Testis (tissue), 2 donors: ENCODE measurements around the gene C7orf57.

Source experiments
- CTCF ChIP-seq, 3 experiments: fragments of 450-650 bp in 2 of 3; fragments of 200-600 bp in 1 of 3; sonication (generic) in 1 of 3; IDR thresholded peaks; one replicate each; pipeline ENCODE4 v1.5.1; 2016 to 2019; ENCODE audit warnings: antibody characterized with exemption in 3 of 3, mild to moderate bottlenecking in 2 of 3, moderate library complexity in 1 of 3
- POLR2A ChIP-seq: fragments of 450-650 bp; IDR thresholded peaks from one replicate; pipeline ENCODE4 v1.6.1; 2017; ENCODE audit warnings: antibody characterized with exemption, mild to moderate bottlenecking, moderate library complexity

- TF ChIP-seq CTCF (IDR thresholded peaks at IDR 0.05) (no peak), POLR2A (no peak)
Observed at GRCh38 chr7:48004032-48004431, 31.3 kb upstream of the C7orf57 start.
